H1 (cell line): Measurements from ENCODE around the gene RGS9. TPM values are rescaled to one million over a fixed set of nuclear protein-coding genes. Genes with fewer than 3 reads are reported as not detected.

Source experiments
- CTCF ChIA-PET: fragments of 300-600 bp; sonication (Branson Sonifier 250); formaldehyde crosslinking; loops from one replicate; lab custom pipeline; 2021; ENCODE audit not compliant: partially characterized antibody; lab: Charles Lee
- POLR2A ChIA-PET: fragments of 300-600 bp; sonication (Branson Sonifier 250); formaldehyde crosslinking; loops from one replicate; lab custom pipeline; 2021; ENCODE audit warnings: inconsistent platforms; ENCODE audit not compliant: partially characterized antibody; lab: Charles Lee
- DNase-seq, 2 experiments: peaks; one replicate each; pipeline versions ENCODE4 v3.0.0 to v3.0.0-alpha.2; 2010 to 2022; ENCODE audit warnings: low spot score in 2 of 2, low read depth in 1 of 2, mixed read lengths in 1 of 2
- FAIRE-seq: peaks from 2 replicates; lab custom pipeline; 2011; peaks lifted over from hg19 to GRCh38; lab: Jason Lieb, UNC
- H2AFZ ChIP-seq: 2 replicates; pipeline ENCODE4 v1.8.1; 2012; ENCODE audit warnings: low read length, inconsistent platforms
- H2AK5ac ChIP-seq: 2 replicates; pipeline ENCODE4 v1.6.1; 2013; ENCODE audit warnings: low read depth, low read length
- H2BK120ac ChIP-seq: replicated peaks from 2 replicates; pipeline ENCODE3; 2013; ENCODE audit warnings: low read depth, low read length, inconsistent platforms
- H2BK12ac ChIP-seq: 2 replicates; pipeline ENCODE4 v1.6.1; 2013; ENCODE audit warnings: low read depth, low read length
- H2BK15ac ChIP-seq: 2 replicates; pipeline ENCODE4 v1.6.1; 2013; ENCODE audit warnings: low read length
- H2BK20ac ChIP-seq: 2 replicates; pipeline ENCODE4 v1.6.1; 2013; ENCODE audit warnings: low read length
- H2BK5ac ChIP-seq: 2 replicates; pipeline ENCODE4 v1.6.1; 2013; ENCODE audit warnings: low read depth, low read length
- H3K14ac ChIP-seq: 2 replicates; pipeline ENCODE4 v1.6.1; 2013; ENCODE audit warnings: inconsistent platforms; ENCODE audit not compliant: insufficient read length
- H3K18ac ChIP-seq: 2 replicates; pipeline ENCODE4 v1.6.1; 2013; ENCODE audit warnings: low read length; ENCODE audit errors: extremely low read depth
- H3K23ac ChIP-seq: 2 replicates; pipeline ENCODE4 v1.6.1; 2013; ENCODE audit warnings: inconsistent platforms; ENCODE audit not compliant: insufficient read length
- H3K23me2 ChIP-seq: 2 replicates; pipeline ENCODE4 v1.6.1; 2013; ENCODE audit warnings: low read depth, low read length
- H3K27ac ChIP-seq: 2 replicates; pipeline ENCODE4 v1.6.1; 2011; ENCODE audit warnings: low read depth, low read length, inconsistent platforms
- H3K27me3 ChIP-seq, 4 experiments: replicated peaks in 1 of 4; 1 replicate in 1 of 4; 2 replicates in 3 of 4; pipeline versions ENCODE4 v1.6.1 to v1.8.1; 2011 to 2013; ENCODE audit warnings: low read length in 3 of 4, mild to moderate bottlenecking in 3 of 4, inconsistent platforms in 2 of 4, mixed read lengths in 2 of 4, moderate library complexity in 1 of 4; ENCODE audit not compliant: control insufficient read depth in 3 of 4, insufficient read depth in 3 of 4; ENCODE audit errors: extremely low read depth in 1 of 4
- H3K36me3 ChIP-seq, 4 experiments: 2 replicates each; pipeline versions ENCODE4 v1.6.1 to v1.8.1; 2011 to 2013; ENCODE audit warnings: mild to moderate bottlenecking in 4 of 4, low read length in 3 of 4, moderate library complexity in 2 of 4, control low read depth in 1 of 4, inconsistent platforms in 1 of 4; ENCODE audit not compliant: insufficient read depth in 4 of 4, control insufficient read depth in 2 of 4
- H3K4ac ChIP-seq: replicated peaks from 2 replicates; pipeline ENCODE3; 2013; ENCODE audit warnings: low read length, low read depth, mixed read lengths, inconsistent platforms; ENCODE audit not compliant: insufficient read length
- H3K4me1 ChIP-seq, 4 experiments: replicated peaks in 1 of 4; 1 replicate in 1 of 4; 2 replicates in 3 of 4; pipeline versions ENCODE4 v1.6.1 to v1.8.1; 2011 to 2013; ENCODE audit warnings: low read length in 3 of 4, inconsistent platforms in 2 of 4, mixed read lengths in 1 of 4; ENCODE audit not compliant: insufficient read depth in 4 of 4, control insufficient read depth in 3 of 4
- H3K4me2 ChIP-seq, 2 experiments: 2 replicates each; pipeline versions ENCODE4 v1.6.1 to v1.8.1; 2011 to 2013; ENCODE audit warnings: low read depth in 2 of 2, low read length in 2 of 2, control low read depth in 1 of 2, inconsistent platforms in 1 of 2, mild to moderate bottlenecking in 1 of 2; ENCODE audit not compliant: insufficient read depth in 1 of 2
- H3K4me3 ChIP-seq, 4 experiments: fragments of 200-600, 300-600 bp in 1 of 4; sonication (generic), shearing (Covaris generic), sonication (Bioruptor Twin) in 1 of 4; 2 replicates each; pipeline versions ENCODE4 v1.5.1 to v1.8.1; 2011 to 2016; ENCODE audit warnings: low read length in 4 of 4, low read depth in 3 of 4, control low read depth in 2 of 4, inconsistent platforms in 2 of 4, mild to moderate bottlenecking in 2 of 4, mixed read lengths in 1 of 4, moderate library complexity in 1 of 4; ENCODE audit not compliant: insufficient read depth in 2 of 4; ENCODE audit errors: extremely low read depth in 1 of 4
- H3K56ac ChIP-seq: replicated peaks from 2 replicates; pipeline ENCODE3; 2013; ENCODE audit warnings: low read depth, mild to moderate bottlenecking, mixed read lengths, low read length, inconsistent platforms; ENCODE audit not compliant: insufficient read length
- H3K79me1 ChIP-seq: 2 replicates; pipeline ENCODE4 v1.6.1; 2013; ENCODE audit warnings: low read depth, low read length, control low read depth
- H3K79me2 ChIP-seq, 2 experiments: 2 replicates each; pipeline versions ENCODE4 v1.6.1 to v1.8.1; 2012 to 2013; ENCODE audit warnings: low read length in 2 of 2, mild to moderate bottlenecking in 2 of 2, inconsistent platforms in 1 of 2; ENCODE audit not compliant: insufficient read depth in 2 of 2, control insufficient read depth in 1 of 2
- H3K9ac ChIP-seq, 4 experiments: replicated peaks in 1 of 4; 1 replicate in 1 of 4; 2 replicates in 3 of 4; pipeline versions ENCODE4 v1.6.1 to v1.8.1; 2011 to 2013; ENCODE audit warnings: low read depth in 3 of 4, low read length in 3 of 4, control low read depth in 2 of 4, mild to moderate bottlenecking in 2 of 4, moderate library complexity in 2 of 4, inconsistent platforms in 1 of 4; ENCODE audit errors: extremely low read depth in 1 of 4
- H3K9me3 ChIP-seq, 2 experiments: 2 replicates each; pipeline versions ENCODE4 v1.6.1 to v1.8.1; 2012 to 2013; ENCODE audit warnings: mild to moderate bottlenecking in 2 of 2, moderate library complexity in 2 of 2, control low read depth in 1 of 2, inconsistent platforms in 1 of 2, low read depth in 1 of 2, low read length in 1 of 2, mixed read lengths in 1 of 2; ENCODE audit not compliant: insufficient read depth in 2 of 2
- H4K20me1 ChIP-seq, 2 experiments: replicated peaks in 1 of 2; 2 replicates each; pipeline versions ENCODE3 to v1.8.1; 2011 to 2013; ENCODE audit warnings: inconsistent platforms in 2 of 2, low read length in 2 of 2, mild to moderate bottlenecking in 1 of 2; ENCODE audit not compliant: insufficient read depth in 2 of 2, control insufficient read depth in 1 of 2
- H4K5ac ChIP-seq: 2 replicates; pipeline ENCODE4 v1.6.1; 2013; ENCODE audit warnings: low read length, low read depth, mixed read lengths, inconsistent platforms; ENCODE audit not compliant: insufficient read length
- H4K8ac ChIP-seq: 2 replicates; pipeline ENCODE4 v1.8.0; 2013; ENCODE audit warnings: mild to moderate bottlenecking, moderate library complexity, low read length, inconsistent platforms; ENCODE audit not compliant: insufficient read depth; ENCODE audit errors: extremely low read depth
- H4K91ac ChIP-seq: replicated peaks from 2 replicates; pipeline ENCODE3; 2013; ENCODE audit warnings: low read length, mixed read lengths, inconsistent platforms; ENCODE audit not compliant: insufficient read length
- BACH1 ChIP-seq: IDR thresholded peaks from 2 replicates; pipeline ENCODE4 v1.6.1; 2012; ENCODE audit warnings: low read length, improper control_type of control experiment
- CBX8 ChIP-seq: fragments of 300-800, 300-1000 bp; sonication (generic); IDR thresholded peaks from 2 replicates; pipeline ENCODE4 v1.7.1; 2016; ENCODE audit warnings: low read depth, low read length, borderline replicate concordance
- CHD1 ChIP-seq: IDR thresholded peaks from 2 replicates; pipeline ENCODE4 v1.6.1; 2012; ENCODE audit warnings: low read depth, low read length, improper control_type of control experiment
- CTBP2 ChIP-seq: IDR thresholded peaks from 2 replicates; pipeline ENCODE4 v1.7.0; 2011; ENCODE audit warnings: borderline replicate concordance, mild to moderate bottlenecking, moderate library complexity, mixed read lengths, low read length; ENCODE audit not compliant: insufficient read depth, insufficient read length
- EZH2 ChIP-seq: fragments of 200-600 bp; sonication (generic); IDR thresholded peaks from 2 replicates; pipeline ENCODE4 v1.7.1; 2012; ENCODE audit warnings: low read depth, mild to moderate bottlenecking, moderate library complexity, low read length, inconsistent platforms; ENCODE audit not compliant: severe bottlenecking
- NRF1 ChIP-seq: IDR thresholded peaks from 2 replicates; pipeline ENCODE4 v1.6.1; 2011; ENCODE audit warnings: mild to moderate bottlenecking, low read depth, low read length, improper control_type of control experiment
- RFX5 ChIP-seq: IDR thresholded peaks from 2 replicates; pipeline ENCODE4 v1.6.1; 2011; ENCODE audit warnings: low read depth, low read length, improper control_type of control experiment, borderline replicate concordance
- SP1 ChIP-seq: IDR thresholded peaks from 2 replicates; pipeline ENCODE4 v1.6.1; 2011; ENCODE audit warnings: low read depth, low read length
- TAF1 ChIP-seq: IDR thresholded peaks from 2 replicates; pipeline ENCODE4 v1.6.1; 2011; ENCODE audit warnings: mild to moderate bottlenecking, low read depth, low read length
- TCF12 ChIP-seq: IDR thresholded peaks from 2 replicates; pipeline ENCODE4 v1.6.1; 2011; ENCODE audit warnings: low read depth, mild to moderate bottlenecking, low read length
- ZNF274 ChIP-seq: IDR thresholded peaks from 2 replicates; pipeline ENCODE4 v1.7.0; 2012; ENCODE audit warnings: low read length, borderline replicate concordance; ENCODE audit errors: extremely low read depth
- WGBS, 2 experiments: shearing (Covaris generic) in 1 of 2; methylation state at CpG; one replicate each; pipeline versions ENCODE4 v1.1.6 to v1.1.7; 2013 to 2015; ENCODE audit warnings: low lambda C conversion rate in 2 of 2, mixed read lengths in 2 of 2, inconsistent platforms in 1 of 2, low coverage in 1 of 2, missing lambda C conversion rate in 1 of 2; ENCODE audit not compliant: insufficient replicate concordance in 2 of 2, insufficient coverage in 1 of 2, insufficient read length in 1 of 2; ENCODE audit errors: extremely low coverage in 1 of 2, missing lambda C conversion rate in 1 of 2; 5-methylcytosine and 5-hydroxymethylcytosine counted together
- polyA plus RNA-seq, 7 experiments: library from polyadenylated mRNA; depleted of rRNA in 3 of 7; stranded (reverse) in 5 of 7; unstranded in 2 of 7; fragments of >200 nt in 5 of 7; fragments of 200-250 nt in 2 of 7; gene quantifications; 1 replicate in 5 of 7; 2 replicates in 1 of 7; 4 replicates in 1 of 7; pipeline versions ENCODE4 v1.2.1 to v1.2.3, GENCODE V29; 2011 to 2013; ENCODE audit warnings: missing spikeins in 2 of 7, mixed read lengths in 2 of 7
- total RNA-seq: library from RNA; stranded (reverse); fragmentation: NEBNext Ultra II Directional; extraction: Animal tissue kit (Norgen Biotek cat#: 25700); gene quantifications from 2 replicates; pipeline ENCODE4 v1.2.1, GENCODE V29; 2021
- TF ChIP-seq, protein P1 (sequence below), 3 experiments: IDR thresholded peaks; 1 replicate in 2 of 3; 2 replicates in 1 of 3; pipeline versions ENCODE4 v1.5.1 to v1.6.1; 2011; ENCODE audit warnings: low read length in 3 of 3, mild to moderate bottlenecking in 3 of 3, inconsistent platforms in 2 of 3, low read depth in 1 of 3, moderate library complexity in 1 of 3; ENCODE audit not compliant: insufficient read depth in 1 of 3; ENCODE audit errors: control extremely low read depth in 1 of 3

RGS9 gene
- total and polyA plus RNA-seq, 2 of the 8 experiments (the other 6 are each of a cell fraction or from before 2014, with no cell fraction given): 8.9 to 20.5 TPM

DNA sequence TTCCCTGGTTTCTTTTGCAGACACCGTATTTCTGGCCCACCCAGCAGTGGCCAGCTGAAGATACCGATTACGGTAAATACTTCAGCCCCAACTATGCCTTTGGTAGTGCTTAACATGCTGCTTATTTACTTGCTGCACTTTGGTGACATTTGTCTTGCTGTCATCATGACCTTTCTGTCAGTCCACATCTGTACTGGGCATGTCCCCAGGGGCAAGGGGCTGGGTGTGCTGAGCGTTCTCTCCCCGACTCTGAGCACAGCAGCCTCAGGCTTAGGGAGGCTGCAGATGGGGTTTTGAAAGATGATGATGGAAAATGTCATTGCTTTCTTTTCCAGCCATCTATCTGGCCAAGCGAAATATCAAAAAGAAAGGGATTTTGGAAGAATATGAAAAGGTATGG lies 23.3 kb downstream of the RGS9 start:
- H2AK5ac ChIP-seq: no peak overlapping the region
- POLR2A ChIA-PET: interaction anchor here (0.7 kb wide), 1 partner anchor 84 kb away, joined by 3 read pairs; no protein-coding TSS in a partner anchor
- H3K4me3 ChIP-seq: no peak overlapping the region
- no peak overlapping the region for H3K56ac ChIP-seq
- H3K9me3 ChIP-seq: no peaks in the 10 kb centered on the region
- no peak overlapping the region for H4K91ac ChIP-seq
- no peak overlapping the region for H4K8ac ChIP-seq
- H2BK120ac ChIP-seq: no peak overlapping the region
- no peak overlapping the region for H2AFZ ChIP-seq
- no peak overlapping the region for H3K27ac ChIP-seq
- CTCF ChIA-PET: interaction anchor here (1.0 to 1.8 kb wide), 2 partner anchors 10 to 24 kb away, joined by 3 to 4 read pairs; partner anchors contain the start of gene RGS9
- H3K36me3 ChIP-seq: no peaks in the 10 kb centered on the region
- no peaks in the 10 kb centered on the region for H3K79me1 ChIP-seq
- H3K18ac ChIP-seq: no peak overlapping the region
- no peak overlapping the region for H3K4me2 ChIP-seq
- 96% methylated on average over 6 of the region's 6 CpGs; no CpG with 5 or more reads in 1 of the 2 experiments for WGBS, 2 experiments
- no peaks in the 10 kb centered on the region for H3K23me2 ChIP-seq
- H2BK12ac ChIP-seq: no peak overlapping the region
- DNase-seq (no peak), FAIRE-seq (no peak)
- H3K4me1 ChIP-seq: peaks cover 0 to 6% (median under 1%) of the 10 kb centered on the region in 4 experiments; a peak in 2 of 7 replicates
- no peak overlapping the region for H3K14ac ChIP-seq
- H4K5ac ChIP-seq: no peak overlapping the region
- no peak overlapping the region for H3K23ac ChIP-seq
- no peak overlapping the region for H2BK20ac ChIP-seq
- H4K20me1 ChIP-seq: no peaks in the 10 kb centered on the region
- no peak overlapping the region for H3K9ac ChIP-seq
- no peaks in the 10 kb centered on the region for H3K27me3 ChIP-seq
- no peaks in the 10 kb centered on the region for H3K79me2 ChIP-seq
- no peak overlapping the region for H3K4ac ChIP-seq
- no peak overlapping the region for H2BK5ac ChIP-seq
- no peak overlapping the region for H2BK15ac ChIP-seq
- TF ChIP-seq RFX5 (no peak), SP1 (no peak), CBX8 (no peak), BACH1 (no peak), NRF1 (no peak), CHD1 (no peak), CTBP2 (no peak), ZNF274 (no peak), EZH2 (no peak), TAF1 (no peak), TCF12 (no peak)
- TF ChIP-seq, protein P1, sequence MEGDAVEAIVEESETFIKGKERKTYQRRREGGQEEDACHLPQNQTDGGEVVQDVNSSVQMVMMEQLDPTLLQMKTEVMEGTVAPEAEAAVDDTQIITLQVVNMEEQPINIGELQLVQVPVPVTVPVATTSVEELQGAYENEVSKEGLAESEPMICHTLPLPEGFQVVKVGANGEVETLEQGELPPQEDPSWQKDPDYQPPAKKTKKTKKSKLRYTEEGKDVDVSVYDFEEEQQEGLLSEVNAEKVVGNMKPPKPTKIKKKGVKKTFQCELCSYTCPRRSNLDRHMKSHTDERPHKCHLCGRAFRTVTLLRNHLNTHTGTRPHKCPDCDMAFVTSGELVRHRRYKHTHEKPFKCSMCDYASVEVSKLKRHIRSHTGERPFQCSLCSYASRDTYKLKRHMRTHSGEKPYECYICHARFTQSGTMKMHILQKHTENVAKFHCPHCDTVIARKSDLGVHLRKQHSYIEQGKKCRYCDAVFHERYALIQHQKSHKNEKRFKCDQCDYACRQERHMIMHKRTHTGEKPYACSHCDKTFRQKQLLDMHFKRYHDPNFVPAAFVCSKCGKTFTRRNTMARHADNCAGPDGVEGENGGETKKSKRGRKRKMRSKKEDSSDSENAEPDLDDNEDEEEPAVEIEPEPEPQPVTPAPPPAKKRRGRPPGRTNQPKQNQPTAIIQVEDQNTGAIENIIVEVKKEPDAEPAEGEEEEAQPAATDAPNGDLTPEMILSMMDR (IDR thresholded peaks at IDR 0.05; ENCODE audit: control extremely low read depth in 1 of 3, insufficient read depth in 1 of 3, low read depth in 1 of 3, low read length in 3 of 3): no peak
